K562 (cell line): ENCODE measurements around the gene PPIL6. TPM values are rescaled to one million over a fixed set of nuclear protein-coding genes. Genes with fewer than 3 reads are reported as not detected.

Source experiments
- CHCHD3 ChIP-seq: fragments of 250-450 bp; sonication (Bioruptor Pico); IDR thresholded peaks from 2 replicates; pipeline ENCODE4 v2.1.2; 2022; ENCODE audit warnings: mild to moderate bottlenecking
- COPS2 ChIP-seq: fragments of 450-650 bp; conservative IDR thresholded peaks from 2 replicates; pipeline ENCODE4 v1.6.1; 2016; ENCODE audit warnings: mild to moderate bottlenecking, moderate library complexity
- CSDE1 ChIP-seq, 2 experiments: fragments of 450-650 bp; IDR thresholded peaks; 2 replicates each; pipeline ENCODE4 v1.6.1; 2016; ENCODE audit warnings: mild to moderate bottlenecking in 1 of 2
- ELF2 ChIP-seq: fragments of 250-450 bp; sonication (Bioruptor Pico); IDR thresholded peaks from 2 replicates; pipeline ENCODE4 v1.5.0; 2021; ENCODE audit warnings: mild to moderate bottlenecking
- GATA2 ChIP-seq: sonication (generic); formaldehyde crosslinking; IDR thresholded peaks from 2 replicates; pipeline ENCODE4 v1.4.0; 2020; ENCODE audit warnings: mild to moderate bottlenecking, missing genetic modification reagents
- HNRNPK ChIP-seq: fragments of 200-400 bp; formaldehyde crosslinking; IDR thresholded peaks from one replicate; pipeline ENCODE4 v1.6.1; 2018; ENCODE audit warnings: mild to moderate bottlenecking, low read depth, low read length; ENCODE audit not compliant: poor library complexity, severe bottlenecking
- ILK ChIP-seq: fragments of 450-650 bp; IDR thresholded peaks from 2 replicates; pipeline ENCODE4 v1.6.1; 2016; ENCODE audit warnings: missing genetic modification characterization, low read depth, mild to moderate bottlenecking, missing compliant biosample characterization, moderate library complexity, borderline replicate concordance
- JUN ChIP-seq, 2 experiments: sonication (generic) in 1 of 2; formaldehyde crosslinking in 1 of 2; IDR thresholded peaks; 2 replicates each; pipeline versions ENCODE4 v1.6.1 to v1.8.0; 2012 to 2022; ENCODE audit warnings: borderline replicate concordance in 2 of 2, mild to moderate bottlenecking in 2 of 2, improper control_type of control experiment in 1 of 2, low read depth in 1 of 2, low read length in 1 of 2, missing genetic modification reagents in 1 of 2
- NCOA1 ChIP-seq: fragments of 450-650 bp; IDR thresholded peaks from 2 replicates; pipeline ENCODE4 v1.6.1; 2016; ENCODE audit warnings: low read depth
- NFRKB ChIP-seq: fragments of 450-650 bp; IDR thresholded peaks from 2 replicates; pipeline ENCODE4 v1.6.1; 2016; ENCODE audit warnings: low read depth
- PTRF ChIP-seq: fragments of 450-650 bp; IDR thresholded peaks from 2 replicates; pipeline ENCODE4 v1.6.1; 2016; ENCODE audit warnings: mild to moderate bottlenecking, missing genetic modification characterization, missing compliant biosample characterization
- SRF ChIP-seq, 2 experiments: fragments of 250-450, 450-650 bp in 1 of 2; sonication (Bioruptor Pico) in 1 of 2; sonication (generic) in 1 of 2; formaldehyde crosslinking; IDR thresholded peaks; 2 replicates each; pipeline versions ENCODE4 v1.5.0 to v1.5.1; 2020 to 2022; ENCODE audit warnings: mild to moderate bottlenecking in 1 of 2, missing genetic modification reagents in 1 of 2
- SRSF1 ChIP-seq: fragments of 200-400 bp; formaldehyde crosslinking; IDR thresholded peaks from 2 replicates; pipeline ENCODE4 v1.6.1; 2017; ENCODE audit warnings: mild to moderate bottlenecking, low read depth, low read length, moderate library complexity
- TAF15 ChIP-seq: fragments of 200-400 bp; formaldehyde crosslinking; IDR thresholded peaks from 2 replicates; pipeline ENCODE4 v1.6.1; 2017; ENCODE audit warnings: mild to moderate bottlenecking, low read depth, low read length, moderate library complexity
- TBL1XR1 ChIP-seq, 2 experiments: IDR thresholded peaks; 2 replicates each; pipeline ENCODE4 v1.6.1; 2012; ENCODE audit warnings: improper control_type of control experiment in 2 of 2, low read length in 2 of 2, mild to moderate bottlenecking in 1 of 2
- TEAD4 ChIP-seq, 2 experiments: sonication (generic) in 1 of 2; formaldehyde crosslinking in 1 of 2; IDR thresholded peaks; 2 replicates each; pipeline versions ENCODE4 v1.6.1 to v1.8.0; 2012 to 2022; ENCODE audit warnings: borderline replicate concordance in 1 of 2, inconsistent platforms in 1 of 2, low read length in 1 of 2, mild to moderate bottlenecking in 1 of 2, missing genetic modification reagents in 1 of 2
- WHSC1 ChIP-seq: IDR thresholded peaks from one replicate; pipeline ENCODE4 v1.6.1; 2012; ENCODE audit warnings: low read length, control low read depth, inconsistent platforms
- XRCC5 ChIP-seq: fragments of 200-400 bp; formaldehyde crosslinking; IDR thresholded peaks from 2 replicates; pipeline ENCODE4 v1.6.1; 2017; ENCODE audit warnings: low read depth, mild to moderate bottlenecking, low read length
- ZNF324 ChIP-seq: fragments of 250-450 bp; sonication (Bioruptor Pico); IDR thresholded peaks from 2 replicates; pipeline ENCODE4 v1.4.0; 2020; ENCODE audit warnings: mild to moderate bottlenecking
- ZNF780A ChIP-seq: fragments of 250-450 bp; sonication (Bioruptor Pico); IDR thresholded peaks from 2 replicates; pipeline ENCODE4 v1.5.0; 2021; ENCODE audit warnings: mild to moderate bottlenecking
- polyA plus RNA-seq, 8 experiments: library from polyadenylated mRNA; depleted of rRNA in 4 of 8; stranded (reverse) in 5 of 8; unstranded in 3 of 8; fragments of >200 nt; fragmentation: Nextera tagmentation in 2 of 8; fragmentation: Illumina TruSeq in 1 of 8; extraction: Ambion mirVana in 2 of 8; extraction: Trizol in 1 of 8; gene quantifications; 2 replicates each; pipeline versions ENCODE4 v1.2.1 to v1.2.3, GENCODE V29; 2011 to 2014; ENCODE audit warnings: inconsistent platforms in 1 of 8, missing spikeins in 1 of 8
- total RNA-seq, 7 experiments: library from RNA; depleted of rRNA in 6 of 7; stranded (reverse); fragments of >200 nt in 6 of 7; fragmentation: Illumina TruSeq in 2 of 7; extraction: Trizol in 2 of 7; gene quantifications; 2 replicates each; pipeline versions ENCODE4 v1.2.1 to v1.2.3, GENCODE V29; 2011 to 2021; ENCODE audit warnings: low replicate concordance in 1 of 7
- TF ChIP-seq, protein P1 (sequence below): fragments of 450-650 bp; IDR thresholded peaks from one replicate; pipeline ENCODE4 v1.6.1; 2018; ENCODE audit warnings: mild to moderate bottlenecking, moderate library complexity; ENCODE audit not compliant: partially characterized antibody
- TF ChIP-seq, protein P2 (sequence below): sonication (generic); formaldehyde crosslinking; IDR thresholded peaks from 2 replicates; pipeline ENCODE4 v1.8.0; 2022; ENCODE audit warnings: mild to moderate bottlenecking, missing genetic modification reagents
- TF ChIP-seq, protein P3 (sequence below): fragments of 450-650 bp; formaldehyde crosslinking; IDR thresholded peaks from 2 replicates; pipeline ENCODE4 v1.4.0; 2020; ENCODE audit warnings: mild to moderate bottlenecking, moderate library complexity

The PPIL6 gene
- total and polyA plus RNA-seq, 9 of the 15 experiments (the other 6 are each of a cell fraction or from before 2014, with no cell fraction given): 0.03 to 0.98 (median 0.41) TPM; not detected in 1

DNA sequence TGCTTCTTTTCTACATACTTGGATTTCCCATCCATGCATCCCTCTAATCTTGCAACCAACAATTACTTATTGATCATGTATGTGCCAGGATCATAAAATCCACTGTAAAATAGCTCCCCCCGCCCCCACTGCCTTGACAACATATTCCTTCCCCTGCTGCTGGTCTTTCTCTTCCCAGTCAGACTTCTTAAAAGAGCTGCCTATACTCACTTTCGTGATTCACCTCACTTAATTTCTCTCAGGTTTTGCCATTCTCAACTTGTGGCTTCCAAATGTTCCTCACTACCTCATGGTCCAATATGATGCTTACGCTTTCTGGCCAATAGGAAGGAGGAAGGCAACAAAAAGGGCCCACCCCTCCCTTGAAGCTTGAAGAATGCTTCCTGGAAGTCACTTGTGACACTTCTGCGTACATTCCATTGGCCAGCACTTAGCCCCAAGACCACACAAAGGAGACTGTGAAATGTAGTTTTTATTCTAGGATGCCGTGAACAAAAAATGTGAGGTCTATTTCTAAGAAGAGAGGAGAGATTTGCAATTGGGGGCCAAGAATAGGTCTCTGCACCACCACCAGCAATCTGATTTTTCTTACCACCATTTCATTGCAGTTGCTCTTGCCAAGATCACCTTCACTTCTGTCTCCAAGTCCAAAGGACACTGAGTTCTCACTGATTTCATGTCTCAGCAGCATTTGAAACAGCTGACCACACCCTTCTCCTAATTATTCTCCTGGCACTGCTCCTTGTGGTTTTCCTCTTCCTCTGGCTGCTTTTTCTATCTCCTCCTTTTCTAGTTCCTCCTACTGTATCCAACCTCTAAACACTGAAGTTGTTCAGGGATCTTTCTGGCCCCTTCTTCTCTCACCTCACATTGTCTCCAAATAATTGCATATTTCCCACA, 88.9 kb downstream of the PPIL6 start (continued):
- TF ChIP-seq, protein P1, sequence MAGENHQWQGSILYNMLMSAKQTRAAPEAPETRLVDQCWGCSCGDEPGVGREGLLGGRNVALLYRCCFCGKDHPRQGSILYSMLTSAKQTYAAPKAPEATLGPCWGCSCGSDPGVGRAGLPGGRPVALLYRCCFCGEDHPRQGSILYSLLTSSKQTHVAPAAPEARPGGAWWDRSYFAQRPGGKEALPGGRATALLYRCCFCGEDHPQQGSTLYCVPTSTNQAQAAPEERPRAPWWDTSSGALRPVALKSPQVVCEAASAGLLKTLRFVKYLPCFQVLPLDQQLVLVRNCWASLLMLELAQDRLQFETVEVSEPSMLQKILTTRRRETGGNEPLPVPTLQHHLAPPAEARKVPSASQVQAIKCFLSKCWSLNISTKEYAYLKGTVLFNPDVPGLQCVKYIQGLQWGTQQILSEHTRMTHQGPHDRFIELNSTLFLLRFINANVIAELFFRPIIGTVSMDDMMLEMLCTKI: no peak
- TF ChIP-seq CSDE1 (IDR thresholded peaks at IDR 0.05): no peak
- TF ChIP-seq WHSC1: no peak
- TF ChIP-seq JUN (IDR thresholded peaks at IDR 0.05; ENCODE audit: borderline replicate concordance, low read depth, low read length): no peak
- TF ChIP-seq JUN (CRISPR knock-in tag; IDR thresholded peaks at IDR 0.05; ENCODE audit: borderline replicate concordance): no peak
- TF ChIP-seq CHCHD3: no peak
- no peak for TF ChIP-seq XRCC5
- no peak for TF ChIP-seq TAF15
- TF ChIP-seq SRF (CRISPR knock-in tag; IDR thresholded peaks at IDR 0.05): no peak
- no peak for TF ChIP-seq NCOA1
- no peak for TF ChIP-seq TBL1XR1 (IDR thresholded peaks at IDR 0.05; ENCODE audit: low read length in 2 of 2)
- TF ChIP-seq ZNF324: no peak
- TF ChIP-seq, protein P2, sequence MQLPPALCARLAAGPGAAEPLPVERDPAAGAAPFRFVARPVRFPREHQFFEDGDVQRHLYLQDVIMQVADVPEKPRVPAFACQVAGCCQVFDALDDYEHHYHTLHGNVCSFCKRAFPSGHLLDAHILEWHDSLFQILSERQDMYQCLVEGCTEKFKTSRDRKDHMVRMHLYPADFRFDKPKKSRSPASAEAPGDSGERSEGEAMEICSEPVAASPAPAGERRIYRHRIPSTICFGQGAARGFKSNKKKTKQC (CRISPR knock-in tag): no peak
- TF ChIP-seq NFRKB: peak; percentile 72; the same call in 1 of the 2 replicates
- TF ChIP-seq HNRNPK: no peak
- TF ChIP-seq, protein P3, sequence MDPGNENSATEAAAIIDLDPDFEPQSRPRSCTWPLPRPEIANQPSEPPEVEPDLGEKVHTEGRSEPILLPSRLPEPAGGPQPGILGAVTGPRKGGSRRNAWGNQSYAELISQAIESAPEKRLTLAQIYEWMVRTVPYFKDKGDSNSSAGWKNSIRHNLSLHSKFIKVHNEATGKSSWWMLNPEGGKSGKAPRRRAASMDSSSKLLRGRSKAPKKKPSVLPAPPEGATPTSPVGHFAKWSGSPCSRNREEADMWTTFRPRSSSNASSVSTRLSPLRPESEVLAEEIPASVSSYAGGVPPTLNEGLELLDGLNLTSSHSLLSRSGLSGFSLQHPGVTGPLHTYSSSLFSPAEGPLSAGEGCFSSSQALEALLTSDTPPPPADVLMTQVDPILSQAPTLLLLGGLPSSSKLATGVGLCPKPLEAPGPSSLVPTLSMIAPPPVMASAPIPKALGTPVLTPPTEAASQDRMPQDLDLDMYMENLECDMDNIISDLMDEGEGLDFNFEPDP (CRISPR knock-in tag): no peak
- TF ChIP-seq PTRF: no peak
- no peak for TF ChIP-seq SRSF1
- TF ChIP-seq GATA2 (CRISPR knock-in tag): no peak
- no peak for TF ChIP-seq COPS2
- TF ChIP-seq TEAD4 (IDR thresholded peaks at IDR 0.05; ENCODE audit: low read length): no peak
- no peak for TF ChIP-seq TEAD4 (CRISPR knock-in tag; IDR thresholded peaks at IDR 0.05; ENCODE audit: borderline replicate concordance)
- no peak for TF ChIP-seq ZNF780A (CRISPR knock-in tag)
- TF ChIP-seq ELF2: no peak
- TF ChIP-seq ILK (tag): no peak
